H1 (cell line): ENCODE data around the gene NXPH1. TPM values are rescaled to one million over a fixed set of nuclear protein-coding genes. Genes with fewer than 3 reads are reported as not detected.

ENCODE experiments used
- CTCF ChIA-PET: fragments of 300-600 bp; sonication (Branson Sonifier 250); formaldehyde crosslinking; loops from one replicate; lab custom pipeline; 2021; ENCODE audit not compliant: partially characterized antibody; lab: Charles Lee
- POLR2A ChIA-PET: fragments of 300-600 bp; sonication (Branson Sonifier 250); formaldehyde crosslinking; loops from one replicate; lab custom pipeline; 2021; ENCODE audit warnings: inconsistent platforms; ENCODE audit not compliant: partially characterized antibody; lab: Charles Lee
- DNase-seq, 2 experiments: peaks; one replicate each; pipeline versions ENCODE4 v3.0.0 to v3.0.0-alpha.2; 2010 to 2022; ENCODE audit warnings: low spot score in 2 of 2, low read depth in 1 of 2, mixed read lengths in 1 of 2
- FAIRE-seq: peaks from 2 replicates; lab custom pipeline; 2011; peaks lifted over from hg19 to GRCh38; lab: Jason Lieb, UNC
- H2AFZ ChIP-seq: 2 replicates; pipeline ENCODE4 v1.8.1; 2012; ENCODE audit warnings: low read length, inconsistent platforms
- H2AK5ac ChIP-seq: 2 replicates; pipeline ENCODE4 v1.6.1; 2013; ENCODE audit warnings: low read depth, low read length
- H2BK120ac ChIP-seq: replicated peaks from 2 replicates; pipeline ENCODE3; 2013; ENCODE audit warnings: low read depth, low read length, inconsistent platforms
- H2BK12ac ChIP-seq: 2 replicates; pipeline ENCODE4 v1.6.1; 2013; ENCODE audit warnings: low read depth, low read length
- H2BK15ac ChIP-seq: 2 replicates; pipeline ENCODE4 v1.6.1; 2013; ENCODE audit warnings: low read length
- H2BK20ac ChIP-seq: 2 replicates; pipeline ENCODE4 v1.6.1; 2013; ENCODE audit warnings: low read length
- H2BK5ac ChIP-seq: 2 replicates; pipeline ENCODE4 v1.6.1; 2013; ENCODE audit warnings: low read depth, low read length
- H3K14ac ChIP-seq: 2 replicates; pipeline ENCODE4 v1.6.1; 2013; ENCODE audit warnings: inconsistent platforms; ENCODE audit not compliant: insufficient read length
- H3K18ac ChIP-seq: 2 replicates; pipeline ENCODE4 v1.6.1; 2013; ENCODE audit warnings: low read length; ENCODE audit errors: extremely low read depth
- H3K23ac ChIP-seq: 2 replicates; pipeline ENCODE4 v1.6.1; 2013; ENCODE audit warnings: inconsistent platforms; ENCODE audit not compliant: insufficient read length
- H3K23me2 ChIP-seq: 2 replicates; pipeline ENCODE4 v1.6.1; 2013; ENCODE audit warnings: low read depth, low read length
- H3K27ac ChIP-seq: 2 replicates; pipeline ENCODE4 v1.6.1; 2011; ENCODE audit warnings: low read depth, low read length, inconsistent platforms
- H3K27me3 ChIP-seq, 4 experiments: replicated peaks in 1 of 4; 1 replicate in 1 of 4; 2 replicates in 3 of 4; pipeline versions ENCODE4 v1.6.1 to v1.8.1; 2011 to 2013; ENCODE audit warnings: low read length in 3 of 4, mild to moderate bottlenecking in 3 of 4, inconsistent platforms in 2 of 4, mixed read lengths in 2 of 4, moderate library complexity in 1 of 4; ENCODE audit not compliant: control insufficient read depth in 3 of 4, insufficient read depth in 3 of 4; ENCODE audit errors: extremely low read depth in 1 of 4
- H3K36me3 ChIP-seq, 4 experiments: 2 replicates each; pipeline versions ENCODE4 v1.6.1 to v1.8.1; 2011 to 2013; ENCODE audit warnings: mild to moderate bottlenecking in 4 of 4, low read length in 3 of 4, moderate library complexity in 2 of 4, control low read depth in 1 of 4, inconsistent platforms in 1 of 4; ENCODE audit not compliant: insufficient read depth in 4 of 4, control insufficient read depth in 2 of 4
- H3K4ac ChIP-seq: replicated peaks from 2 replicates; pipeline ENCODE3; 2013; ENCODE audit warnings: low read length, low read depth, mixed read lengths, inconsistent platforms; ENCODE audit not compliant: insufficient read length
- H3K4me1 ChIP-seq, 4 experiments: replicated peaks in 1 of 4; 1 replicate in 1 of 4; 2 replicates in 3 of 4; pipeline versions ENCODE4 v1.6.1 to v1.8.1; 2011 to 2013; ENCODE audit warnings: low read length in 3 of 4, inconsistent platforms in 2 of 4, mixed read lengths in 1 of 4; ENCODE audit not compliant: insufficient read depth in 4 of 4, control insufficient read depth in 3 of 4
- H3K4me2 ChIP-seq, 2 experiments: 2 replicates each; pipeline versions ENCODE4 v1.6.1 to v1.8.1; 2011 to 2013; ENCODE audit warnings: low read depth in 2 of 2, low read length in 2 of 2, control low read depth in 1 of 2, inconsistent platforms in 1 of 2, mild to moderate bottlenecking in 1 of 2; ENCODE audit not compliant: insufficient read depth in 1 of 2
- H3K4me3 ChIP-seq, 4 experiments: fragments of 200-600, 300-600 bp in 1 of 4; sonication (generic), shearing (Covaris generic), sonication (Bioruptor Twin) in 1 of 4; 2 replicates each; pipeline versions ENCODE4 v1.5.1 to v1.8.1; 2011 to 2016; ENCODE audit warnings: low read length in 4 of 4, low read depth in 3 of 4, control low read depth in 2 of 4, inconsistent platforms in 2 of 4, mild to moderate bottlenecking in 2 of 4, mixed read lengths in 1 of 4, moderate library complexity in 1 of 4; ENCODE audit not compliant: insufficient read depth in 2 of 4; ENCODE audit errors: extremely low read depth in 1 of 4
- H3K56ac ChIP-seq: replicated peaks from 2 replicates; pipeline ENCODE3; 2013; ENCODE audit warnings: low read depth, mild to moderate bottlenecking, mixed read lengths, low read length, inconsistent platforms; ENCODE audit not compliant: insufficient read length
- H3K79me1 ChIP-seq: 2 replicates; pipeline ENCODE4 v1.6.1; 2013; ENCODE audit warnings: low read depth, low read length, control low read depth
- H3K79me2 ChIP-seq, 2 experiments: 2 replicates each; pipeline versions ENCODE4 v1.6.1 to v1.8.1; 2012 to 2013; ENCODE audit warnings: low read length in 2 of 2, mild to moderate bottlenecking in 2 of 2, inconsistent platforms in 1 of 2; ENCODE audit not compliant: insufficient read depth in 2 of 2, control insufficient read depth in 1 of 2
- H3K9ac ChIP-seq, 4 experiments: replicated peaks in 1 of 4; 1 replicate in 1 of 4; 2 replicates in 3 of 4; pipeline versions ENCODE4 v1.6.1 to v1.8.1; 2011 to 2013; ENCODE audit warnings: low read depth in 3 of 4, low read length in 3 of 4, control low read depth in 2 of 4, mild to moderate bottlenecking in 2 of 4, moderate library complexity in 2 of 4, inconsistent platforms in 1 of 4; ENCODE audit errors: extremely low read depth in 1 of 4
- H3K9me3 ChIP-seq, 2 experiments: 2 replicates each; pipeline versions ENCODE4 v1.6.1 to v1.8.1; 2012 to 2013; ENCODE audit warnings: mild to moderate bottlenecking in 2 of 2, moderate library complexity in 2 of 2, control low read depth in 1 of 2, inconsistent platforms in 1 of 2, low read depth in 1 of 2, low read length in 1 of 2, mixed read lengths in 1 of 2; ENCODE audit not compliant: insufficient read depth in 2 of 2
- H4K20me1 ChIP-seq, 2 experiments: replicated peaks in 1 of 2; 2 replicates each; pipeline versions ENCODE3 to v1.8.1; 2011 to 2013; ENCODE audit warnings: inconsistent platforms in 2 of 2, low read length in 2 of 2, mild to moderate bottlenecking in 1 of 2; ENCODE audit not compliant: insufficient read depth in 2 of 2, control insufficient read depth in 1 of 2
- H4K5ac ChIP-seq: 2 replicates; pipeline ENCODE4 v1.6.1; 2013; ENCODE audit warnings: low read length, low read depth, mixed read lengths, inconsistent platforms; ENCODE audit not compliant: insufficient read length
- H4K8ac ChIP-seq: 2 replicates; pipeline ENCODE4 v1.8.0; 2013; ENCODE audit warnings: mild to moderate bottlenecking, moderate library complexity, low read length, inconsistent platforms; ENCODE audit not compliant: insufficient read depth; ENCODE audit errors: extremely low read depth
- H4K91ac ChIP-seq: replicated peaks from 2 replicates; pipeline ENCODE3; 2013; ENCODE audit warnings: low read length, mixed read lengths, inconsistent platforms; ENCODE audit not compliant: insufficient read length
- CHD2 ChIP-seq: IDR thresholded peaks from 2 replicates; pipeline ENCODE4 v1.6.1; 2012; ENCODE audit warnings: low read length, improper control_type of control experiment
- EGR1 ChIP-seq: IDR thresholded peaks from 2 replicates; pipeline ENCODE4 v1.6.1; 2011; ENCODE audit warnings: low read depth, low read length, borderline replicate concordance
- EZH2 ChIP-seq: fragments of 200-600 bp; sonication (generic); IDR thresholded peaks from 2 replicates; pipeline ENCODE4 v1.7.1; 2012; ENCODE audit warnings: low read depth, mild to moderate bottlenecking, moderate library complexity, low read length, inconsistent platforms; ENCODE audit not compliant: severe bottlenecking
- KDM5A ChIP-seq: fragments of 200-600 bp; IDR thresholded peaks from 2 replicates; pipeline ENCODE4 v1.7.1; 2012; ENCODE audit warnings: mild to moderate bottlenecking, low read length, inconsistent platforms, mixed read lengths
- NRF1 ChIP-seq: IDR thresholded peaks from 2 replicates; pipeline ENCODE4 v1.6.1; 2011; ENCODE audit warnings: mild to moderate bottlenecking, low read depth, low read length, improper control_type of control experiment
- POLR2A ChIP-seq, 2 experiments: IDR thresholded peaks; 1 replicate in 1 of 2; 2 replicates in 1 of 2; pipeline ENCODE4 v1.6.1; 2011; ENCODE audit warnings: low read depth in 2 of 2, low read length in 2 of 2, mild to moderate bottlenecking in 2 of 2; ENCODE audit errors: control extremely low read depth in 1 of 2
- SP2 ChIP-seq: IDR thresholded peaks from 2 replicates; pipeline ENCODE4 v1.6.1; 2012; ENCODE audit warnings: mild to moderate bottlenecking, low read length, inconsistent platforms
- WGBS, 2 experiments: shearing (Covaris generic) in 1 of 2; methylation state at CpG; one replicate each; pipeline versions ENCODE4 v1.1.6 to v1.1.7; 2013 to 2015; ENCODE audit warnings: low lambda C conversion rate in 2 of 2, mixed read lengths in 2 of 2, inconsistent platforms in 1 of 2, low coverage in 1 of 2, missing lambda C conversion rate in 1 of 2; ENCODE audit not compliant: insufficient replicate concordance in 2 of 2, insufficient coverage in 1 of 2, insufficient read length in 1 of 2; ENCODE audit errors: extremely low coverage in 1 of 2, missing lambda C conversion rate in 1 of 2; 5-methylcytosine and 5-hydroxymethylcytosine counted together
- polyA plus RNA-seq, 7 experiments: library from polyadenylated mRNA; depleted of rRNA in 3 of 7; stranded (reverse) in 5 of 7; unstranded in 2 of 7; fragments of >200 nt in 5 of 7; fragments of 200-250 nt in 2 of 7; gene quantifications; 1 replicate in 5 of 7; 2 replicates in 1 of 7; 4 replicates in 1 of 7; pipeline versions ENCODE4 v1.2.1 to v1.2.3, GENCODE V29; 2011 to 2013; ENCODE audit warnings: missing spikeins in 2 of 7, mixed read lengths in 2 of 7
- total RNA-seq: library from RNA; stranded (reverse); fragmentation: NEBNext Ultra II Directional; extraction: Animal tissue kit (Norgen Biotek cat#: 25700); gene quantifications from 2 replicates; pipeline ENCODE4 v1.2.1, GENCODE V29; 2021

The NXPH1 gene
- total and polyA plus RNA-seq, 2 of the 8 experiments (the other 6 are each of a cell fraction or from before 2014, with no cell fraction given) = 0.14 to 1.0 TPM

- Histone ChIP-seq H2BK15ac (no peak overlapping the region), H3K18ac (no peak overlapping the region)
- TF ChIP-seq POLR2A (IDR thresholded peaks at IDR 0.05; ENCODE audit: control extremely low read depth in 1 of 2, low read depth in 2 of 2, low read length in 2 of 2) (no peak), SP2 (no peak), EGR1 (no peak), KDM5A (no peak), EZH2 (no peak), NRF1 (no peak), CHD2 (no peak)
- TF ChIP-seq, all 59 proteins: peak for 0
- H2BK20ac ChIP-seq = no peak overlapping the region
- no peaks in the 10 kb centered on the region for H3K79me2 ChIP-seq
- no peak overlapping the region for H3K23ac ChIP-seq
- no peak overlapping the region for H3K4me3 ChIP-seq
- H4K91ac ChIP-seq = no peak overlapping the region
- H3K4ac ChIP-seq = no peak overlapping the region
- 93% methylated on average over 3 of the region's 3 CpGs; no CpG with 5 or more reads in 1 of the 2 experiments for WGBS, 2 experiments
- no peak overlapping the region for H3K27ac ChIP-seq
- CTCF ChIA-PET = interaction anchor here (0.7 to 1.5 kb wide), 3 partner anchors 23 to 220 kb away, joined by 3 read pairs; no protein-coding TSS in a partner anchor
- no peaks in the 10 kb centered on the region for H3K27me3 ChIP-seq
- H3K23me2 ChIP-seq = no peaks in the 10 kb centered on the region
- no peaks in the 10 kb centered on the region for H3K79me1 ChIP-seq
- H3K4me1 ChIP-seq = peaks cover 0 to under 1% (median 0%) of the 10 kb centered on the region in 4 experiments; a peak in 1 of 7 replicates
- H4K8ac ChIP-seq = no peak overlapping the region
- H2BK5ac ChIP-seq = no peak overlapping the region
- H2AFZ ChIP-seq = no peak overlapping the region
- no peaks in the 10 kb centered on the region for H3K9me3 ChIP-seq
- no peak for FAIRE-seq
- no peaks in the 10 kb centered on the region for H4K20me1 ChIP-seq
- H3K9ac ChIP-seq = no peak overlapping the region
- H2AK5ac ChIP-seq = no peak overlapping the region
- POLR2A ChIA-PET = no interaction called here
- H3K36me3 ChIP-seq = no peaks in the 10 kb centered on the region
- no peak overlapping the region for H3K14ac ChIP-seq
- no peak overlapping the region for H2BK12ac ChIP-seq
- no peak for DNase-seq
- H3K4me2 ChIP-seq = no peak overlapping the region
- H3K56ac ChIP-seq = no peak overlapping the region
- no peak overlapping the region for H2BK120ac ChIP-seq
- no peak overlapping the region for H4K5ac ChIP-seq
These were observed 78.4 kb downstream of the NXPH1 start for GRCh38 chr7:8511855-8512254.
